ENCODE data around the gene CCNO.

CCNO gene

DNA sequence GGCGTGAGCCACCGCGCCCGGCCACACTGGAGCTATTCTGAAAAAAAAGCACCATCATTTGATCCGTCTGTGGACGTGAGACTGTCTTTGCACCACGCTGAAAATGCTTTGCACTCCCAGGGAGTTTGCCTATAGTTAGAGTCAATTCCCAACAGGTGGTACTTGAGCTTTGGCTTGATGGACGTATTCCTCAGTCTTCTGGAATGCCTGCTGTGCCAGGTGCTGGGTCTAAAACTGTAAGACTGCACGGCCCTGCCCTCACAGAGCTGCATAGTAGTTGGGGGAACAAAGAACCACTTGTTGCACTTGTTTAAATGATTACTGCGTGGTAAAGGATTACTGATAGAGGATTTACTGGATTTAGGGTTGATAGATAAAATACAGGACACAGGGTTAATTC, 3.4 kb upstream of the CCNO start:
- TF ChIP-seq RARB (CRISPR knock-in tag; IDR thresholded peaks at IDR 0.05) (no peak), TCF4 (CRISPR knock-in tag; IDR thresholded peaks at IDR 0.05; ENCODE audit: borderline replicate concordance) (no peak), ZFP30 (CRISPR knock-in tag; IDR thresholded peaks at IDR 0.05) (no peak), ARNTL (CRISPR knock-in tag; IDR thresholded peaks at IDR 0.05; ENCODE audit: borderline replicate concordance, low read depth) (no peak), OSR1 (CRISPR knock-in tag; IDR thresholded peaks at IDR 0.05) (no peak), TOX (CRISPR knock-in tag; IDR thresholded peaks at IDR 0.05; ENCODE audit: borderline replicate concordance) (no peak), PPARA (CRISPR knock-in tag; IDR thresholded peaks at IDR 0.05; ENCODE audit: borderline replicate concordance) (no peak), CSDC2 (CRISPR knock-in tag; IDR thresholded peaks at IDR 0.05) (no peak)
- TF ChIP-seq, protein P1, sequence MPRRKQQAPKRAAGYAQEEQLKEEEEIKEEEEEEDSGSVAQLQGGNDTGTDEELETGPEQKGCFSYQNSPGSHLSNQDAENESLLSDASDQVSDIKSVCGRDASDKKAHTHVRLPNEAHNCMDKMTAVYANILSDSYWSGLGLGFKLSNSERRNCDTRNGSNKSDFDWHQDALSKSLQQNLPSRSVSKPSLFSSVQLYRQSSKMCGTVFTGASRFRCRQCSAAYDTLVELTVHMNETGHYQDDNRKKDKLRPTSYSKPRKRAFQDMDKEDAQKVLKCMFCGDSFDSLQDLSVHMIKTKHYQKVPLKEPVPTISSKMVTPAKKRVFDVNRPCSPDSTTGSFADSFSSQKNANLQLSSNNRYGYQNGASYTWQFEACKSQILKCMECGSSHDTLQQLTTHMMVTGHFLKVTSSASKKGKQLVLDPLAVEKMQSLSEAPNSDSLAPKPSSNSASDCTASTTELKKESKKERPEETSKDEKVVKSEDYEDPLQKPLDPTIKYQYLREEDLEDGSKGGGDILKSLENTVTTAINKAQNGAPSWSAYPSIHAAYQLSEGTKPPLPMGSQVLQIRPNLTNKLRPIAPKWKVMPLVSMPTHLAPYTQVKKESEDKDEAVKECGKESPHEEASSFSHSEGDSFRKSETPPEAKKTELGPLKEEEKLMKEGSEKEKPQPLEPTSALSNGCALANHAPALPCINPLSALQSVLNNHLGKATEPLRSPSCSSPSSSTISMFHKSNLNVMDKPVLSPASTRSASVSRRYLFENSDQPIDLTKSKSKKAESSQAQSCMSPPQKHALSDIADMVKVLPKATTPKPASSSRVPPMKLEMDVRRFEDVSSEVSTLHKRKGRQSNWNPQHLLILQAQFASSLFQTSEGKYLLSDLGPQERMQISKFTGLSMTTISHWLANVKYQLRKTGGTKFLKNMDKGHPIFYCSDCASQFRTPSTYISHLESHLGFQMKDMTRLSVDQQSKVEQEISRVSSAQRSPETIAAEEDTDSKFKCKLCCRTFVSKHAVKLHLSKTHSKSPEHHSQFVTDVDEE (CRISPR knock-in tag; IDR thresholded peaks at IDR 0.05): no peak
- ATAC-seq: no peak

DNA sequence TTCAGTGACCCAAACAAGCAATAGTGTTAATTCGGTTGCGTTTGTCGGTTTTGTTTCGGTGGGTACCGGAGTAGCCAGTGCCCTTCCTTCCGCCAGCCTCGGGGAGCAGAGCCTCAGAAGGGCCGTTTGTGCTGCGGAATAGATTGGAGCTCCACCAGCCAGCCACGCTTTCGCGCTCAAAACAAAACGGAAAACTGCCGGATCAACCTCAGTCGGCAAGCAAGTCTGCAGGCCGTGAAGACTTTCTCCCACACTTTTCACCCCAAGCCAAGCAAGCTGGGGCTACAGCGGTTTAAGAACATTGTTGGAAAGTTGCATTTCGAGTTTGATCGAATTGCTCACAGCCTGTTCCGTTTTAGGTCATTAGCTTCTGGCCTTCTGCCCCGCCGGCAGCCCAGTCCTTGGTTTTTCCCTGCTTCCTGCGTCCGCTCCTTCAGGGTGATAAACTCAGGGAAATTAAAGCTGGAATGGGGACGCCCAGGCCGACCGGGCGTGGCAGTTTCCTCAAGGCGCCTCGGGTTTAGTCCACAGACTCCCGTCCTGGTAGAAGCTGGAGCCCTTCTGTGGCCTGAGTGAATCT, 803 bp upstream of the CCNO start:
- TF ChIP-seq, protein P2, sequence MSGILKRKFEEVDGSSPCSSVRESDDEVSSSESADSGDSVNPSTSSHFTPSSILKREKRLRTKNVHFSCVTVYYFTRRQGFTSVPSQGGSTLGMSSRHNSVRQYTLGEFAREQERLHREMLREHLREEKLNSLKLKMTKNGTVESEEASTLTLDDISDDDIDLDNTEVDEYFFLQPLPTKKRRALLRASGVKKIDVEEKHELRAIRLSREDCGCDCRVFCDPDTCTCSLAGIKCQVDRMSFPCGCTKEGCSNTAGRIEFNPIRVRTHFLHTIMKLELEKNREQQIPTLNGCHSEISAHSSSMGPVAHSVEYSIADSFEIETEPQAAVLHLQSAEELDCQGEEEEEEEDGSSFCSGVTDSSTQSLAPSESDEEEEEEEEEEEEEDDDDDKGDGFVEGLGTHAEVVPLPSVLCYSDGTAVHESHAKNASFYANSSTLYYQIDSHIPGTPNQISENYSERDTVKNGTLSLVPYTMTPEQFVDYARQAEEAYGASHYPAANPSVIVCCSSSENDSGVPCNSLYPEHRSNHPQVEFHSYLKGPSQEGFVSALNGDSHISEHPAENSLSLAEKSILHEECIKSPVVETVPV (CRISPR knock-in tag; IDR thresholded peaks at IDR 0.05): no peak
- TF ChIP-seq, protein P3, sequence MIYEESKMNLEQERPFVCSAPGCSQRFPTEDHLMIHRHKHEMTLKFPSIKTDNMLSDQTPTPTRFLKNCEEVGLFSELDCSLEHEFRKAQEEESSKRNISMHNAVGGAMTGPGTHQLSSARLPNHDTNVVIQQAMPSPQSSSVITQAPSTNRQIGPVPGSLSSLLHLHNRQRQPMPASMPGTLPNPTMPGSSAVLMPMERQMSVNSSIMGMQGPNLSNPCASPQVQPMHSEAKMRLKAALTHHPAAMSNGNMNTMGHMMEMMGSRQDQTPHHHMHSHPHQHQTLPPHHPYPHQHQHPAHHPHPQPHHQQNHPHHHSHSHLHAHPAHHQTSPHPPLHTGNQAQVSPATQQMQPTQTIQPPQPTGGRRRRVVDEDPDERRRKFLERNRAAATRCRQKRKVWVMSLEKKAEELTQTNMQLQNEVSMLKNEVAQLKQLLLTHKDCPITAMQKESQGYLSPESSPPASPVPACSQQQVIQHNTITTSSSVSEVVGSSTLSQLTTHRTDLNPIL (CRISPR knock-in tag; IDR thresholded peaks at IDR 0.05; ENCODE audit: low read depth): no peak
- TF ChIP-seq ISL1 (CRISPR knock-in tag; IDR thresholded peaks at IDR 0.05) (no peak), CSDC2 (CRISPR knock-in tag; IDR thresholded peaks at IDR 0.05) (no peak), ESRRG (CRISPR knock-in tag; IDR thresholded peaks at IDR 0.05) (no peak), ZNF565 (CRISPR knock-in tag; conservative IDR thresholded peaks at IDR 0.05; ENCODE audit: low read depth) (no peak), TCF4 (CRISPR knock-in tag; IDR thresholded peaks at IDR 0.05; ENCODE audit: borderline replicate concordance) (no peak), ZFP3 (CRISPR knock-in tag; IDR thresholded peaks at IDR 0.05) (no peak), ZNF70 (CRISPR knock-in tag; IDR thresholded peaks at IDR 0.05) (no peak), ZFP30 (CRISPR knock-in tag; IDR thresholded peaks at IDR 0.05) (no peak), TOX (CRISPR knock-in tag; IDR thresholded peaks at IDR 0.05; ENCODE audit: borderline replicate concordance) (no peak), RARB (CRISPR knock-in tag; IDR thresholded peaks at IDR 0.05) (no peak), ARNTL (CRISPR knock-in tag; IDR thresholded peaks at IDR 0.05; ENCODE audit: borderline replicate concordance, low read depth) (no peak), ZNF8 (CRISPR knock-in tag; IDR thresholded peaks at IDR 0.05) (no peak), BACH2 (CRISPR knock-in tag; IDR thresholded peaks at IDR 0.05; ENCODE audit: borderline replicate concordance) (no peak), OSR1 (CRISPR knock-in tag; IDR thresholded peaks at IDR 0.05) (no peak)
- TF ChIP-seq, protein P4, sequence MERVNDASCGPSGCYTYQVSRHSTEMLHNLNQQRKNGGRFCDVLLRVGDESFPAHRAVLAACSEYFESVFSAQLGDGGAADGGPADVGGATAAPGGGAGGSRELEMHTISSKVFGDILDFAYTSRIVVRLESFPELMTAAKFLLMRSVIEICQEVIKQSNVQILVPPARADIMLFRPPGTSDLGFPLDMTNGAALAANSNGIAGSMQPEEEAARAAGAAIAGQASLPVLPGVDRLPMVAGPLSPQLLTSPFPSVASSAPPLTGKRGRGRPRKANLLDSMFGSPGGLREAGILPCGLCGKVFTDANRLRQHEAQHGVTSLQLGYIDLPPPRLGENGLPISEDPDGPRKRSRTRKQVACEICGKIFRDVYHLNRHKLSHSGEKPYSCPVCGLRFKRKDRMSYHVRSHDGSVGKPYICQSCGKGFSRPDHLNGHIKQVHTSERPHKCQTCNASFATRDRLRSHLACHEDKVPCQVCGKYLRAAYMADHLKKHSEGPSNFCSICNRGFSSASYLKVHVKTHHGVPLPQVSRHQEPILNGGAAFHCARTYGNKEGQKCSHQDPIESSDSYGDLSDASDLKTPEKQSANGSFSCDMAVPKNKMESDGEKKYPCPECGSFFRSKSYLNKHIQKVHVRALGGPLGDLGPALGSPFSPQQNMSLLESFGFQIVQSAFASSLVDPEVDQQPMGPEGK (CRISPR knock-in tag; IDR thresholded peaks at IDR 0.05; ENCODE audit: borderline replicate concordance): no peak
- peak; percentile 30 for ATAC-seq

DNA sequence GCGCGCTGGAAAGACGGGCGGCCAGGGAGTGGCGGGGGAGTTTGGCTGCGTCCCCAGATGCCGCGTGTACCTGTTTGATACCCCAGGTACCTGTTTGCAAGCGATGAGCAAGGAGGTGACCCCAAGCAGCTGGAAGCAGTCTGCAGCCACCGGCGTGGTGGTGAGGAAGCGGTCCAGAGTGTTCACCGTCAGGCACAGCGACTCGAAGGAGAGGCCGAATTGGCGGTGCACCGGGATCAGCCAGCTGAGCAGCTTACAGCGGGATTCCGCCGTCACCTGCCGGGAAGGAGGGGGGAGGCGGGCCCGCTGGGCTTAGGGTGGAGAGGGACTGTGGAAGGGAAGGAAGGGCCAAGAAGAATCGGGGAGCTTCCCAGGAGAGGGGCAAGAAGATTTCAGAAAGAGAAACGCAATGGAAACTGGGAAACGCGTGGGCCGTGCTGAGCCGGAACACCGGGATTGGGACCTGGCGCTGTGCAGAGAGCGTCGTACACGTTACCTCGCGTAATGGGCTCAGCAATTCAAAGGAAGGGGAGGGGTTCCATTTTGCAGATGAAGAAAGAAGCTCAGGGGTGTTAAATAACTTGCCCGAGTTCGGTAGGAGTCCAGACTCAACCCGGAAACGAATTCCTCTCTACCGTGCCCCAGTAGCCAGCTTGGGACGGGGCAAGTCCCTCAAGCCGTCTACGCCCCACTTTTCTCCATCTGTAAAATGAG, 980 bp downstream of the CCNO start:
- no peak for ATAC-seq
- TF ChIP-seq, protein P2 (CRISPR knock-in tag; IDR thresholded peaks at IDR 0.05): no peak
- TF ChIP-seq ARNTL (CRISPR knock-in tag; IDR thresholded peaks at IDR 0.05; ENCODE audit: borderline replicate concordance, low read depth) (no peak), ZNF70 (CRISPR knock-in tag; IDR thresholded peaks at IDR 0.05) (no peak), TOX (CRISPR knock-in tag; IDR thresholded peaks at IDR 0.05; ENCODE audit: borderline replicate concordance) (no peak), ZNF565 (CRISPR knock-in tag; conservative IDR thresholded peaks at IDR 0.05; ENCODE audit: low read depth) (no peak), TCF4 (CRISPR knock-in tag; IDR thresholded peaks at IDR 0.05; ENCODE audit: borderline replicate concordance) (no peak), OSR1 (CRISPR knock-in tag; IDR thresholded peaks at IDR 0.05) (no peak), SNAI2 (CRISPR knock-in tag; IDR thresholded peaks at IDR 0.05) (no peak), ESRRG (CRISPR knock-in tag; IDR thresholded peaks at IDR 0.05) (no peak), ZNF8 (CRISPR knock-in tag; IDR thresholded peaks at IDR 0.05) (no peak), BACH2 (CRISPR knock-in tag; IDR thresholded peaks at IDR 0.05; ENCODE audit: borderline replicate concordance) (no peak), ZC3H10 (CRISPR knock-in tag; IDR thresholded peaks at IDR 0.05) (no peak), GLIS3 (CRISPR knock-in tag; IDR thresholded peaks at IDR 0.05) (no peak)
- TF ChIP-seq, protein P1 (CRISPR knock-in tag; IDR thresholded peaks at IDR 0.05): no peak
